ENCODE data around the gene AUTS2.
A peak's percentile ranks its signal among the peaks of the same experiment; 100 is the strongest.

AUTS2 gene

DNA sequence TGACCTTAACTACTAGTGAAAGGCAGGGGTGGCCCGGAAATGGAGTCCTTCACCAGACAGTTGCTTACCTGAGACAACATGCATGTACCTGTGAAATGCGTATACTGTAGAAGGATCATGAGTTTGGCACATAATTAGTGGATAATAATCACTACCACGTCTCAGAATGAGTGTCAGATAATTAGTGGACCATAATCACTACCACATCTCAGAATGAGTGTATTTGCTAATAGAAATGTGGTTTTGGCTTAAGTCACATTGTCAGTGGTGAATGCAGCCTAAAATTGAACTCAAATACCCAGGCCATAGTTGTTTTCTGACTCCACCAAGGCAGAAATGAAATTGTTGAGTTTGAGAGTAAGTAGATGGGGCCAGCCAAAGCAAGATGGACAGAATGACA is 1065.4 kb downstream of the AUTS2 start:
- no peak for DNase-seq (ENCODE audit: low spot score)

DNA sequence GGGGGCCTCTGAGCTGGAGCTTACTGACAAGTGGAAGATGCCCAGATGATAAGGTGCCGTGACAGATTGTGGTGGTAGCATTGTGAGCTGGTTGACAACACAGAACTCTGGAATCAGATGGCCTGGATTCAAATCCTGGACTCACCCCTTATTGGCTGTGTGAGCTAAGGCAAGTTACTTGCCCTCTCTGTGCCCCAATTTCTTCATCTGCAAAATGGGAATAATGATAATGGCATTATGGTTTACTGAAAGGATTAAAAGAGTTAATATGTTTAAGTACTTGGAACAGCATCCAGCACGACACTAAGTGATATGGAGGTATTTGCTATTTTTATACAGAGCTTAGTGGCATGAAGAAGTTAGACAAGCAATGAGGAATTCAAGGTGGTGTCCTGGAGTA is 1067.7 kb downstream of the AUTS2 start:
- DNase-seq (ENCODE audit: low spot score) = no peak

DNA sequence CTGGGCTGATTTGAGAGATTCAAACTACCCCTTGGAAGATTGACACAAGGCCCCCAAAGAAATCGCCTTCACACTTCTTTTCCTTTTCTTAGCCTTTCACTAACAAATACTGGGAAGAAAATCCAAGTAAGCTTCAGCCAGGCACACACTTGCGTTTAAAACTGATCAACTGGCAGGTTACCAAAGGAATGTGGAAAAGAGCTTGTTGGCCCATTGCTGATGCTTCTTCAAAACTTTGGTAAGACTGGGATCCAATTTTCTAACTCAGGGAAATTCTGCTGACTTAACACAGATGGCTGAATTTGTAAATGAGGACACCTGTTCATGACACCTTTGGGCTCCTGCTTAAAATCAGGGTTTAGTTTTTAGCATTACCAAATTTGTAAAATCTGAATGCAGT is 1069.1 kb downstream of the AUTS2 start:
- no peak for DNase-seq (ENCODE audit: low spot score)

DNA sequence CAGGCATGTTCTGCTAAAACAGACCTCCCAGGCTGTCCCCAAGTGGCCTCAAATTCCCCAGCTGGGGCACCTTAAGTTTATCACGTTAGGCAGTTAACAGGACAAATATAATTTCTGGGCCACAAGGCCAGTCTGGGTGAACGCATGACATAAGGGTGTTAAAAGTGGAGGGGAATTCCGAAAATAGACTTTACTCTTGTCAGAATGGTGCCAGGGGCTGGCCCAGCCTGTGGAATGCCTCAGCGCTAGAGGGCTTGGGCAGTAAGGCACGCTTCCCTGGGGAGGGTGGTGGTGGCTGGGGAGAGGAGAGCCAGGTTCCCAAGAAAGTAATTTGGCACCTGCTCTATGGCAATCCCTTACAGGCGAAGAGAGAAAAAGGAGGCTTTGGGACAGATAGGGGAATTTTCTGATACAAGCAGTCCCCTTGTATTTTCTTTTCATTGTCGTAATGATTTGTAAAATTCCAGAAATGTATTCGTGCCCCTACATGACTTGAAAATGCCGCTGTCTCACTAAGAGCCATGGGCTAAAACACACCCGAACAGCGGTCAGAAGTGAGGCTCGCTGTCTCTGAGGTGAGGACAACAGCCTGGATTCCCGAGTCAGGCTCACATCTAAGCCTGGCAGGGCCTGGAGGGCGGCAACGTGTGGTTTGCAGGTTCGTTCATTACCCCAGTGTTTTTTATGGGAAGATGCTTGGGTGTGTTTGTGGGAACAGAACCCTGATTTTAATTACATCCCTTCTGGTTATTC is 1070.5 kb downstream of the AUTS2 start:
- no peak for DNase-seq (ENCODE audit: low spot score)

DNA sequence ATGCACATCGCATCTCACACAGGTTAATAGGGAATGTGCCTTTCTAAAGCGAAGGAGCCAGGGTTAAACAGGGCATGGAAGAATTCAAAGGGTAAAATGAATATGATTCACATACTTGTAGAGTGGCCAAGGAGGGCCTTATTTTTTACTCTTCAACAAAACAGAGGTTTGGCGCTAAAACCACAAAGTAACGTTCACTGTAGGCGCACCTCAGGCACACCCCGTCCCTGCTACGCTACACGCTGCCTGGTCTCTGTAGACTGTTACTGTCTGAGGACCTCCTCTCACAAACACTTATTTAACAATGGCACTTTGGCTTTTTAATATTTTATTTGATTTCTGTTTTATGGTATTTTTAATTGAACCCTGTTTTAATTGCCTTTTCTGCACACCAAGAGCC is 1071.6 kb downstream of the AUTS2 start:
- DNase-seq (ENCODE audit: low spot score) = no peak

DNA sequence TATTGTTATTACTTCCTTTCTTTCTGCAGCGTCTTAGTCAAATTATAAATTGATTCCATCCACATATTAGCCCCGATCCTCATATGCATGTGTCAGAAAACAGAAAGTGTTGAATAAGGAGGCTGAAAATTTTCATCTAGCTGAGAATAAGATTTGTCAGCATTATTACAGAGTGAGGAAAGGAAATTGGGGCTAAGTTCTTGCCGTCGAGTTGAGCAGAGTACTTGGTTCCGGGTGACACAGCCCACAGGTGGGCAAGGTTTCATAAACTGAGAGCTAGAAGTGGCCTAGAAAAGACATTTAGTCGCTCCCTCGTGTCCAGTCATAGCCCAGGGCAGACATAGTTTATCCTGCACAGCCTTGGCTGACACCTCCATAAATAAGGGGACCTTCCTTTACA is 1072.0 kb downstream of the AUTS2 start:
- no peak for DNase-seq (ENCODE audit: low spot score)

DNA sequence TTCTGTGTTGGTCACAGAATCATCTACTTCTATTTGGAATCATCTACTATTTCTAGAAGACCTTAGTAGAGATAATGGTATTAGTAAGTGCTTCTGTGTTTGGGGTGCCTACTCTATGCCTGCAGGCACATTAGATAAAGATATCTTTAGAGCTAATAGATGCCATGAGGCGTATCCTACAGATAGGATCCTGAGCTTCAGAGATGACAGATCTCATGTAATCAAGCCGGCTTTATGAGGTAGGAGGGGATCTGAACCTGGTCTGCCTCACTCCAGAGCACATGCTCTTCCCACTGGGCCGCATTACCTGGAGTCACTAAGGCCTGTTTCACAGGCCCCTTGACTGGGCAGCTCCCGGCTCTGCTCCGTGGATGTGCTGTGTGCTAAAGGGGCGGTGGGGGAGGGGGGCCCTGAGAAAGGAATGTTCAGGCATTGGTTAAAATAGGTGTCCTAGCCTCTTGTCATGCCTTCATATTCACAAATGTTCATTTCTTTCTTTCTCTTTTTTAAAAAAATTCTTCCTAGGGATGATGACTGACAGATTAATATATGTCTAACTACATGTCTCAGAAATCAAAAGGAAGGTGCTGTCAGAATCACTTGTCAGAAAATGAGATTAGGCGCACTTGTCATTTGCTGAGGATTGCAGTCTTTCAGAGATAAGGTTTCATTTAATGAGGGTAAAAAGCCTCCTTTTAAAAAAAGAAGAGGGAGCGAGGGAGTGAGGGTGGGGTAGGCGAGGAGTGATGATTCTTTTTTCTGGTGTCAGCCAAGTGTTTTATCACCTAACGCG is 1075.7 kb downstream of the AUTS2 start:
- no peak for DNase-seq (ENCODE audit: low spot score)

DNA sequence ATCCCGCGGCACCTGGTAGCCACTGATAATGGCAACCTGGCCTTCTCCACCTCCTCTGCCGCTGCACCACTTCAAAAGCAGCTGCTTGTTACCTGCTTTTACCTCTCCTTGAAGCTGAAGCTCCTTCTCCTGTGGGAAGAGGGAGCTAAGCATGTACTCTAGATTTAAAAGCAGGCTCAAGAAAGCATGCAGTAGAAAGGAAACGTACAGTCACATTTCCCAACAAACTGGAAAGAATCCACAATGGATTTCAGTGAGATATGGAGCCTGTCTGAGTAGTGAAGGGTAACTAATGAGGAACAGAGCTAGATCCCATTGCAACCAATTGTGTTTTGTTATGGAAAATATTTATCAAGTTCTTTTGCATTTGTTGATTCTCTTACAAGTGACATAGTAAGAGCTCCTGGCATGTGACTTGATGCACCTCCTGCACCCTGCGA is 1076.3 kb downstream of the AUTS2 start:
- no peak for DNase-seq (ENCODE audit: low spot score)

DNA sequence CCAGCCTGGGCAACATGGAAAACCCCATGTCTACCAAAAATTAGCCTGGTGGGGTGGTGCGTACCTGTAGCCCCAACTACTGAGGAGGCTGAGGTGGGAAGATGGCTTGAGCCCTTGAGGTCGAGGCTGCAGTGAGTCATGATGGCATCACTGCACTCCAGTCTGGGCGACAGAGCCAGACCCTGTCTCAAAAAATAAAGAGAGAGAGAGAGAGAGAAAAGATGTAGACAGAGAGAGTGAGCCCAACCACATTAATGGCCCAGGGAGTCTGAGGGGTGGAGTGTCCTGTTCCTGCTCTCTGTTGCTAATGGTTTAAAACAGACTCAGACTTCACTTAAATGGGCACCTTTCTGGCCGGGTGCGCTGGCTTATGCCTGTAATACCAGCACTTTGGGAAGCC is 1078.0 kb downstream of the AUTS2 start:
- DNase-seq (ENCODE audit: low spot score) = no peak

DNA sequence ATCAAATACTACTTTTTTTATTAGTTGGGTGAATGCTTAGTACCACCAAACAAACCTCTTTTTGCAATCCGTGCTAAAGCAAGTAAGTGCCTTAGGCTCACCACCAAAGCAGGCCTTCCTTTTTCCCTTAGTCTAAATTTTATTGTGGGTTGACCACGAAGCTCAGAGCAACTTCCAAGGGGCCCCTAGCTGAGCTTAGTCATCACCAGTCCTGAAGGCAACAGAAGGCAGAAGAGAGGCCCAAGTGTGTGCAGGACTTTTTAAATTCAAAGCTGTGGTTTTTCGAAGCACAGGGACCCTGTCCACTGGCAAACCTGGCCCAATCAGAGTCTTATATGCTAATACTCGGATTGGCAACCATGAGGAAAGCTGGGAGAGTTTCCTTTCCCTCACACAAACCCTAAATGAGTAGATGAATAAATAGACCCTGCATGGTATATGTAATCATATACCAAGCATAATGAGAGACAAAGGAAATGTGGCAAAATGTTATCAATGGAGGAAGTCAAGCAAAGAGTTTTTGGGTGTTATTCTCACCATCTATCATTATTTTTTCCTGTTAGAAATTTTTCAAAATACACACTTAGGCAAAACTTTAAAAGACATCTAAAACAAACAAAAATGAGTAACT is 1080.5 kb downstream of the AUTS2 start:
- peak; percentile 45 for DNase-seq (ENCODE audit: low spot score)

DNA sequence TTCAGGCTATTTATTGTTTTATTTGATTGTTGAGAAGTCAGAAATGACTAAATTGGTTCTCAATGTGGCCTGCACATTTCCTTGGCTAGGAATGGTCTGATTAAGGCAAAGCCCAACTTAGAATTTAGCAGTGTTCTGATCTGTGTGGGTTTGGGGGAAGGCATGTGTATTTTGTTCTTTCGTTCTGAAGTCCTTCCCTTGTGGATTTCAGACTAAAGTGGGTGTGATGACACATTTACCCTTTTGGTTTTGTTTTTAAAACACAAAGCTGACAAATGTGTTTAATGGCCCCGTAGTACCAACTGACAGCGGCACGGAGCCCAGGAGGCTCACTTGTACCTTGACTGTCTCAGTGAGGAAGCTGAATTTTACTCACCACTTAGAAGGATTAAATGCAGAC is 1081.4 kb downstream of the AUTS2 start:
- DNase-seq (ENCODE audit: low spot score) = peak; percentile 65

DNA sequence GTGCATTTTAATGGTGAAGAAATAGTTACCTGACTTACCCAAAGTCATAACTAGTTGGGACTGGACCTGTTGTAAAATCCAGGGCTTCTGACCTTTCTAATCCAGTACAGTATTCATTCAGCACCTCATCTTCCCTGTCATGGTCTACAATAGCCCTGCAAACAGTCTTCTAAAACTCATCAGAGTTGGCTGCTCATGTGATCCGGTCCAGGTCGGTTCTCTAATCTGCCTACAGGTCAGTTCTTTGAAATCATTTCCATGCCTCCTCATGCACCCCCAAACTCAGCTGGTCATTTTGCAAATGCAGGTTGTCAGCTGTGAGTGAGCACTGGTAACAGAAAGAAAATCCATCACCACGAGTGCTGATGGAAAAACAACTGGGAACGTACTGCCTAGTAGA is 1082.0 kb downstream of the AUTS2 start:
- DNase-seq (ENCODE audit: low spot score) = no peak

DNA sequence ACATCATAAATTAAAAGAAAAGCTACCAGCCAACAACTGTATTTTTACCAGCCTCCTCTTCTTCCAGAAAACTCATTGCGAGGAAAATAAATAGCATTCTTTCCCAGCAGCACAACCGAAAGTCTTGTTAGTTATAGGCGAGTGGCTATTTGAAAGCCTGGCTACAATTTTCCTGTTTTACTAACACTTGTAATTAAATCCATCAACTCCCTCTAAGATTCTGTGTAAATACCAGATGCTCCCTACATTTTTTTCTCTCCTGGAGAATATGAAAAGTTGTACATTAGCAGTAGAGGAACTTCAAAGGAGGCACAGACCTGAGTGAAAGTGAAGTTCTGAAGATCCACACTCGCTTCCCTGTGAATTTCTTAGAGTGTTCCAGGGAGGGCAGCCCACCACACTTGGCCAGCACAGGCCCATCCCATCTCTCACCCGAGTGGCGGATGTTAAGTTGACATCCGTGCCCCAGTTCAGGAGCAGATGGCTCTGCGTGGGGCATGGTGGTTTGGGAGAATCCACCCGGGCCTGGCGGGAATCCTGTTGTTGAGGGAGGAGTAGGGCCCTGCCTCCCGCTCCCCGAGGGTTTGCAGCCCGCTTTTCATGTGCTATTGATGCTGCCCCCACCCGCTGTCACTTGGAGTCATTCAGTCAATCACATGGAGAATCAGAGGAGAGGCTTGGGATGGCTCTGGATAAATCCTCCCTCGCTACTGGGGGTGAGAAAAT is 1082.6 kb downstream of the AUTS2 start:
- DNase-seq (ENCODE audit: low spot score) = no peak

DNA sequence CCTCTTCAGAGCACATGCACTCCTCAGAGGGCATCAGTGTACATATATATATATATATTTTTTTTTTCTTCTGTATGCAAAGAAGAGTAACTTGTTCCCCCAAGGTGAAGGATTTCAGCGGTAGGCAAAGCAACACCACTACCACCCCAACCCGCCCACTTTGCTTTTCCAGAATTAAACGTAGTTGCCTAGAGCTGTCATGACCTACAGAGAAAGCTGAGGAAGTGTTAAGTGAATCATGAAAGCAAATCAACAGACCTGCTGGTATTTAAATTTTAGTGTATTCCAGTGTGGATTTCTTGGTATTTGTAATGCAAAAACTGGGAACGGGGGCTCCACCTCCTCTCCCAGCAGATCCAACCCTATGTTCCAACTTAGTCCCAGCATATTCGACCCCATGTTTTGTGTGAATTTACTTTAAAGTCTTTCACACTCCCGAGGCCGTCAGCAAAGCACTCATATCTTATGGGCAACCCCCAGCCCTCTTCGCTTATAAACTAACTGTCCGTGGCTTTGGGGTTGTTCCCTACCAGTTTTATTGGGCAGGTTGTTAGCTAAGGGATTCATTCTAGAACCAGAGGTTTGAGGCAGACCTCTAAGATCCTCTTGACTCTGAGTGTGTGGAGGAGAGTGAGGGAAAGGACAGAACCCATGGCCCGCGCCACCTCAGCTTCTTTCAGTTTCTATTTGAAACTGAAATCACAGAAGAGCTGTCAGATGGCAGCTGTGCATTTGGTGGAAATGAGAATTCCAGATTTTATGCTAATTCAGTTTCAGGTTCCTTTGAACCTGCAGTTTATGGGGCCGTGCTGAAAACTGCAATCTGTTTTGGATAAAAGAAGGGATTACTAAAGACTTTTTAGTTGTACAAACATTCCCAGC is 1083.4 kb downstream of the AUTS2 start:
- peak; percentile 50 for DNase-seq (ENCODE audit: low spot score)

DNA sequence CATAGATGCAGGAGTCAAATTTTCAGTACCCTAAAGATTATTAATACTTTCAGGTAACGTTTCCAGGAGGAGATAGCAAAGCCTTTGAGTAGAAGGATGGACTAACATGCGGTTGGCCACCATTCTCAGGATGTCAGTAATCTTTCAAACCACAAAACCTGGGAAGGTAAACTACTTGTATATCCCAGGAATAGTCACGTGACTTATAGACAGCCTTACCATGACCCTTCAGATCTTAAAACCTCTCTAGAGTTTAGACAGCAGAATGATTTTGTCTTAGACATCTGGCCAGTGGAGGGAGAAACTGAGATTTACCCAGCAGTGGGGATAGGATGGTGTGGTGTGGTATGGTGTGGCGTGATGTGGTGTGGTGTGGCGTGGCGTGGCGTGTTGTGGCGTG is 1085.9 kb downstream of the AUTS2 start:
- DNase-seq (ENCODE audit: low spot score) = no peak

DNA sequence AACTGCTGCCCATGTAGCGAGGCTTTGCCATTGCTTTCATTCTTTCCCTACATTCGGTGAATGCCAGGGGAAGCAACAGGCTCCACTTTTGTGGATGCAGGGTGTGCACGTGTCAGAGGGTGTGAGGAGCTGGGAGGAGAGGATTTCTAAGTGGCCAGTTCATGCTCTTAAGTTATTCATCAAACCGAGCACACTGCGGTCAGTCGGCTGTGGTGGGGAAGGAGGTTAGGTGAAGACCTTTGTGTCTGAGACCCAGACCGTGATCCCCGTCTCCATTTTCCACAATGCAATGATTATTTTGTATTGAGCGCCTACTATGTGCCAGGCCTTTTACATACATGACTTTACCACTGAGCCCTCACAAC is 1095.0 kb downstream of the AUTS2 start:
- DNase-seq (ENCODE audit: low spot score) = no peak

DNA sequence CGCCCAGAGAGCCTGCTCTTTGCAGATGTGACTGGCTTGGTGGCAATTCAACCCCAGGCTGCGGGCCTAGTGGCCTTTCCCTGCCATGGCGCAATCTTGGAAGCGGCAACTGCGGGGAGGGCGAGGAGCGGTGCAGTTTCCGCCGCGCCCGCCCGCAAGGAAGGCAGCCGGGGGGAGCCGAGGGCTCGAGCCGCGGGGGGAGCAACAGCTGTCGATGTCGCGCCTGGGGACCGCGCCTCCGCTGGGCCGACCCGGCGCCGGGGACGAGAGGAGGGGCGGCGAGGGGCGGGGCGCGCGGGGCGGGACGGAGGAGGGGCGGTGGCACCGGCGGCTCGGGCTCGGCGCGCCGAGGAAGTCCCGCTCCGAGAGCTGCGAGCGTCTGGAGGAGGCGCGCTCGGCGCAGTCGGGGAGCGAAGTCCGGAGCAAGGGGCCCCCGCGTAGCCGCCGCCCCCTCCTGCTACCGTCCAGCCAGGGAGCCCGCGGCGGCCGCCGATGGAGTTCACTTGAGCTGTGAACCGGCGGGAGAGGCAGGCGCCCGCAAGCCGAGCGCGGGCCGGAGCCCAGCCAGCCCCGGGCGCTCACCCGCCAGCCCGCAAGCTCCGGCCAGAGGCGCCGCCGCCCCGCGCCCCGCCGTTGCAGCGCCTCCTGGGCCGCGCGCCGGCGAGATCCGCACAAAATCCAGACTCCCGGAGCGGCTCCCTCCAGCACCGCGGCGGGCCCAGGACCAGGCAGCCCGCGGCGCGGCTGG is 1095.6 kb downstream of the AUTS2 start:
- DNase-seq (ENCODE audit: low spot score) = peak; percentile 41

DNA sequence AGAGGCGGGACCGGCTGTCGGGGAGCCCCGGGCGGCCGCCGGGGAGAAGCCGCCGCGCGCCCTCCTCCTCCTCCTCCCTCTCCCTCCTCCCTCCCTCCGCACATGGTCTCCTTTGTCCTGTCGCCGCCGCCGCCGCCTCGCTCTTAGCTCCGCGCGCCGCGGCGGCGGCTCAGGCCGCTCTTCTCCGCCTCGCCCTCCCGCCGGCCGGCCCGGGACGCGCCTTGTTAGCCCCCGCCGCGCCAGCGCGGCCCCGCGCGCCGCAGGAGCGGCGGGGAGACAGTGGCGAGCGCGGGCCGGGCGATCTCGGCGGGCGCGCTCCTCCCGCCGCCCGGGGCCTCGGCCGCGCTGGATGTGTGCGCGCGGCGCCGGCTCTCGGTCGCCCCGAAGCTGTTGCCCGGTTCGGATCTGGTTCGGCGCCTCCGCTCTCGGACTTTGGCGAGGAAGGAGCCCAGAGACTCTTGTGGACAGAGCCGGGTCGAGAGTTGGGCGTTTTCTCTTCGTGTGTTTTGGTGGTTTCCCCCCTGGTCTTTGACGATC is 1096.2 kb downstream of the AUTS2 start:
- no peak for DNase-seq (ENCODE audit: low spot score)

DNA sequence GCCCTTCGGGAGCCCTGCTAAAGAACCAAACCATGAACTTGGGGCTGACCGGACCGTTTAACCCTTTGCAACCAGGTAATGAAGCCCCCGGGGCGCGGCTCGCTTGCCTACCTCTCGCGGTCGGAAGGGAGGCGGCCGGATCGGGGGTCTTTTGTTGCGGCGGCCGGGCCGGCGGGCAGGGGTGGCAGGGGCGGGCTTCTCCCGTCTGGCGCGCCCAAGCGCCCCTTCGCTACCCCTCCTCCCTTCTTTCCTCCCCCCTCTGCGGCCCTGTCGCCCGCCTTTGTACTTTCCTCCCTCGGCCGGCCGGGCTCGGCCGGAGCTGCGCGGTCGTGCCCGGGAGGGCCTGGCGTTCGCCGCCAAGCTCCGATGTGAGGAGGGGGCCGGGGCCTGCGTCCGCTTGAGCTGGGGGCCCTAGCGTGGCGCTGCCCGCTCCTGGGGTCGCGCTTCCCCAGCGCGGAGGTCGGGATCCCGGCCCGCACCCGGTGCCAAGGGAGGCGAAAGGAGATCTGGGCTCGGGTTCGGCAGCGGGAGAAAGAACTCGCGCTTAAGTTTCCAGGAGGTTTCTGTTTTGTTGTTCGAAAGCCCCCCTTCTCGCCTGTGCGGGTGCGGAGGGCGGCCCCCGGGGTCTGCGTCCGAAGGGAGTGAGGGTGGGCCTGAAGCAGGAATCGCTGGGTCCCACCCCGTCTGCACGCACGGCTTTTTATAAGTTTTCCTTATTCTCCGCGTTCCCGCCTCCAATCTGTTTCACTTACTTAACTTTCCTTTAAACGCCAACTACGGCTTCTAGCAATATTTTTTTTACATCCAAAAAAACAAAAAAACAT is 1096.9 kb downstream of the AUTS2 start:
- no peak for DNase-seq (ENCODE audit: low spot score)

DNA sequence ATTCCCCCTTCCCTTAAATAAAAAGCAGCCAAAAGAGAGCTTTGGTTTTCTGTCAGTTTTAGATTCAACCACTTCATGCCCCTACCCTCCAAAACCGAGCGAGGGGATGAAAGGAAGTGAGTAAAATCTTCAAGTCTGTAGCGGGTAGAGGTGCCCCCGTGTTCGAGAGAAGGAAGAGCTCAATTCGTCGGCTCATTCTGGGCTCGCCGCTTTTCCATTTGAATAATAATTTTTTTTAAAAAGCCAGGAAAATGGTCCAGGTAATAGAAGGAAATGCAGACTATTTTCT is 1097.5 kb downstream of the AUTS2 start:
- DNase-seq (ENCODE audit: low spot score) = no peak
